Measurements from ENCODE around the gene RPUSD4. TPM values are rescaled to one million over a fixed set of nuclear protein-coding genes. Genes with fewer than 3 reads are reported as not detected.

RPUSD4 gene
- polyA plus RNA-seq, 1 donor from 2014 or later = 43.4 TPM

DNA sequence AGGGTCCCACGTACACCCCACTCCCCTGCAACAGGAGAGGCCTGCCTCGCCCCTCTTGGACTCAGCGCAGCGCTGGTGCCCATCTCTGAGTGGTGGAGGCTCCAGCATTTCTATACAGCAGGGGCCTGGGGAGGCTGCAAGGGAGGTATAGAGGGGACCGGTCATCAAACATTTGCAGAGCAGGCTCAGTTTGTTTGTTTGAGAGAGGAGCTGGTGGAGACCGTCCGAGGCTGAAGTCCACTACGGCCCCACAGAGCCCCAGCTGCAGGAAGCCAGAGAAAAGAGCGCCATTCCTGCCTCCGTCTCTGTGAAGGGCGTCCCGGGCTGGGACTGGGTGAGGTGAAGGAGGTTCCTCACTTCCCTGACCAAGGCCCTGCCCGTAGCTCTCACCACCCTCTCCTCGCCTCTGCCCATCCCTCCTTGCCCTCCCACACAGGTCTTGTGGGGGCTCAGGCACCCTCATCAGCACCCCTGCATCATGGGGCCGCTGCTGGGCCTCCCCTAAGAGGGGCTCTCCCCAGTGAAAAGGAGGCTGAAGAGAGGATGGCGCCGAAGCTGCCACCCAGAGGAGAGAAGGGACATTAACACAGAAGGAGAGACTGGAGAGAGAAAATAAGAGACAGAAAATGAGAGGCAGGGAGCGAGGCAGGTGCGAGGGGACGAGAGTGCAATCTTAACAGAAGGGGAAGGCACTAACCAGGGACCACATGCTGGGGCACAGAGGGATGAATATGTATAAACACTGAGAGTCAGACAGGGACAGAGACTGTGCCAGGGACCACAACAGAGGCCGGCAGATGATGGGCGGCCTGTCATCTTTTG lies 24.5 kb downstream of the RPUSD4 start:
- Histone ChIP-seq H3K9me3 (ENCODE audit: low read length) (no peaks in the 10 kb centered on the region), H3F3A (ENCODE audit: insufficient read depth, low read length, poor library complexity, severe bottlenecking) (no peaks in the 10 kb centered on the region), H3K4me2 (ENCODE audit: low read length) (no peak overlapping the region), H3K36me3 (ENCODE audit: insufficient read depth, low read length) (no peaks in the 10 kb centered on the region), H3K9me2 (ENCODE audit: insufficient read depth, low read length) (no peaks in the 10 kb centered on the region), H3K9ac (ENCODE audit: low read length) (no peak overlapping the region), H3K79me2 (replicated peaks; ENCODE audit: insufficient read depth, low read length) (no peaks in the 10 kb centered on the region), H3K27ac (ENCODE audit: low read length) (no peak overlapping the region), H2AFZ (ENCODE audit: low read depth, low read length) (no peak overlapping the region), H4K20me1 (ENCODE audit: insufficient read depth) (no peaks in the 10 kb centered on the region), H3K27me3 (ENCODE audit: insufficient read depth, low read depth, low read length) (no peaks in the 10 kb centered on the region), H3K4me3 (ENCODE audit: low read length) (no peak overlapping the region)
- TF ChIP-seq, protein P1, sequence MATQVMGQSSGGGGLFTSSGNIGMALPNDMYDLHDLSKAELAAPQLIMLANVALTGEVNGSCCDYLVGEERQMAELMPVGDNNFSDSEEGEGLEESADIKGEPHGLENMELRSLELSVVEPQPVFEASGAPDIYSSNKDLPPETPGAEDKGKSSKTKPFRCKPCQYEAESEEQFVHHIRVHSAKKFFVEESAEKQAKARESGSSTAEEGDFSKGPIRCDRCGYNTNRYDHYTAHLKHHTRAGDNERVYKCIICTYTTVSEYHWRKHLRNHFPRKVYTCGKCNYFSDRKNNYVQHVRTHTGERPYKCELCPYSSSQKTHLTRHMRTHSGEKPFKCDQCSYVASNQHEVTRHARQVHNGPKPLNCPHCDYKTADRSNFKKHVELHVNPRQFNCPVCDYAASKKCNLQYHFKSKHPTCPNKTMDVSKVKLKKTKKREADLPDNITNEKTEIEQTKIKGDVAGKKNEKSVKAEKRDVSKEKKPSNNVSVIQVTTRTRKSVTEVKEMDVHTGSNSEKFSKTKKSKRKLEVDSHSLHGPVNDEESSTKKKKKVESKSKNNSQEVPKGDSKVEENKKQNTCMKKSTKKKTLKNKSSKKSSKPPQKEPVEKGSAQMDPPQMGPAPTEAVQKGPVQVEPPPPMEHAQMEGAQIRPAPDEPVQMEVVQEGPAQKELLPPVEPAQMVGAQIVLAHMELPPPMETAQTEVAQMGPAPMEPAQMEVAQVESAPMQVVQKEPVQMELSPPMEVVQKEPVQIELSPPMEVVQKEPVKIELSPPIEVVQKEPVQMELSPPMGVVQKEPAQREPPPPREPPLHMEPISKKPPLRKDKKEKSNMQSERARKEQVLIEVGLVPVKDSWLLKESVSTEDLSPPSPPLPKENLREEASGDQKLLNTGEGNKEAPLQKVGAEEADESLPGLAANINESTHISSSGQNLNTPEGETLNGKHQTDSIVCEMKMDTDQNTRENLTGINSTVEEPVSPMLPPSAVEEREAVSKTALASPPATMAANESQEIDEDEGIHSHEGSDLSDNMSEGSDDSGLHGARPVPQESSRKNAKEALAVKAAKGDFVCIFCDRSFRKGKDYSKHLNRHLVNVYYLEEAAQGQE (IDR thresholded peaks at IDR 0.05; ENCODE audit: borderline replicate concordance) = no peak
- TF ChIP-seq, protein P2, sequence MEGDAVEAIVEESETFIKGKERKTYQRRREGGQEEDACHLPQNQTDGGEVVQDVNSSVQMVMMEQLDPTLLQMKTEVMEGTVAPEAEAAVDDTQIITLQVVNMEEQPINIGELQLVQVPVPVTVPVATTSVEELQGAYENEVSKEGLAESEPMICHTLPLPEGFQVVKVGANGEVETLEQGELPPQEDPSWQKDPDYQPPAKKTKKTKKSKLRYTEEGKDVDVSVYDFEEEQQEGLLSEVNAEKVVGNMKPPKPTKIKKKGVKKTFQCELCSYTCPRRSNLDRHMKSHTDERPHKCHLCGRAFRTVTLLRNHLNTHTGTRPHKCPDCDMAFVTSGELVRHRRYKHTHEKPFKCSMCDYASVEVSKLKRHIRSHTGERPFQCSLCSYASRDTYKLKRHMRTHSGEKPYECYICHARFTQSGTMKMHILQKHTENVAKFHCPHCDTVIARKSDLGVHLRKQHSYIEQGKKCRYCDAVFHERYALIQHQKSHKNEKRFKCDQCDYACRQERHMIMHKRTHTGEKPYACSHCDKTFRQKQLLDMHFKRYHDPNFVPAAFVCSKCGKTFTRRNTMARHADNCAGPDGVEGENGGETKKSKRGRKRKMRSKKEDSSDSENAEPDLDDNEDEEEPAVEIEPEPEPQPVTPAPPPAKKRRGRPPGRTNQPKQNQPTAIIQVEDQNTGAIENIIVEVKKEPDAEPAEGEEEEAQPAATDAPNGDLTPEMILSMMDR (IDR thresholded peaks at IDR 0.05; ENCODE audit: poor library complexity, severe bottlenecking) = peak; percentile 49
- TF ChIP-seq TAF1 (IDR thresholded peaks at IDR 0.05; ENCODE audit: low read depth) (no peak), EZH2 (IDR thresholded peaks at IDR 0.05; ENCODE audit: borderline replicate concordance, insufficient read depth, low read length, poor library complexity, severe bottlenecking) (no peak), POLR2AphosphoS5 (IDR thresholded peaks at IDR 0.05) (no peak), SMC3 (conservative IDR thresholded peaks at IDR 0.05; ENCODE audit: poor library complexity) (peak; percentile 60), EP300 (conservative IDR thresholded peaks at IDR 0.05; ENCODE audit: poor library complexity, severe bottlenecking) (no peak), MXI1 (conservative IDR thresholded peaks at IDR 0.05; ENCODE audit: poor library complexity, severe bottlenecking) (no peak), RAD21 (conservative IDR thresholded peaks at IDR 0.05) (peak; percentile 54)

DNA sequence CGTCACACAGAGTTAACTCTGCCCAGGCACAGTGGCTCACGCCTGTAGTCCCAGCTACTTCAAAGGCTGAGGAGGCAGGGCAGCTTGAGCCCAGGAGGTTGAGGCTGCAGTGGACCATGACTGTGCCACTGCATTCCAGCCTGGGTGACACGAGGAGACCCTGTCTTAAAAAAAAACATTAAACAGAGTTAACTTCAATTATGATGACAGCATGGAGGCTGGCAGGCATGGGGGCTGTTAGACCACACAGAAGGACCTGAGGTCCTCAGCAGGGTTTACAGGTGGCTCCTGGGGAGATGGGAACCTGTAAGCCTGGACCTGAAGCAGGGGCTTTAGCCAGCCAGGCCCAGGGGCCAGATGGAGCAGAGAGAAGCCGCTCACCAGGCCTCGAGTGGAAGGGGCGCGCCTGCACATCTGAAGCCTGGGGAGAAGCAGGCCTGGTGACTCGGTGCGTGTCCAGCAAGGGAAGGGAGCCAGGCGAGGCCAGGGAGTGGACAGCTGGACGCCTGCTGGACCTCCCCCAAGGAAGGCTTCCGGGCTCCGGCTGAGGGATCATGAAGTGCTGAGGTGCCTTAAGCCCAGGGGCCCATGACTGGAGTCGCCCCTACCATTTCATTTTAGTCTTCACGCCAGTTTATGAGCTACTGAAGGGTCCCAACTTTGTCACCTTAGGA lies 25.3 kb downstream of the RPUSD4 start:
- no peaks in the 10 kb centered on the region for H3F3A ChIP-seq (ENCODE audit: insufficient read depth, low read length, poor library complexity, severe bottlenecking)
- TF ChIP-seq SMC3 (conservative IDR thresholded peaks at IDR 0.05; ENCODE audit: poor library complexity) (no peak), MXI1 (conservative IDR thresholded peaks at IDR 0.05; ENCODE audit: poor library complexity, severe bottlenecking) (no peak), TAF1 (IDR thresholded peaks at IDR 0.05; ENCODE audit: low read depth) (no peak), EZH2 (IDR thresholded peaks at IDR 0.05; ENCODE audit: borderline replicate concordance, insufficient read depth, low read length, poor library complexity, severe bottlenecking) (no peak), EP300 (conservative IDR thresholded peaks at IDR 0.05; ENCODE audit: poor library complexity, severe bottlenecking) (no peak), POLR2AphosphoS5 (IDR thresholded peaks at IDR 0.05) (no peak), RAD21 (conservative IDR thresholded peaks at IDR 0.05) (no peak)
- TF ChIP-seq, protein P2 (IDR thresholded peaks at IDR 0.05; ENCODE audit: poor library complexity, severe bottlenecking) = no peak
- TF ChIP-seq, protein P1 (IDR thresholded peaks at IDR 0.05; ENCODE audit: borderline replicate concordance) = no peak
- no peaks in the 10 kb centered on the region for H3K36me3 ChIP-seq (ENCODE audit: insufficient read depth, low read length)
- no peaks in the 10 kb centered on the region for H3K79me2 ChIP-seq (replicated peaks; ENCODE audit: insufficient read depth, low read length)
- no peak overlapping the region for H3K4me3 ChIP-seq (ENCODE audit: low read length)
- H4K20me1 ChIP-seq (ENCODE audit: insufficient read depth) = no peaks in the 10 kb centered on the region
- no peaks in the 10 kb centered on the region for H3K9me2 ChIP-seq (ENCODE audit: insufficient read depth, low read length)
- no peak overlapping the region for H2AFZ ChIP-seq (ENCODE audit: low read depth, low read length)
- no peak overlapping the region for H3K4me2 ChIP-seq (ENCODE audit: low read length)
- H3K9me3 ChIP-seq (ENCODE audit: low read length) = no peaks in the 10 kb centered on the region
- H3K27me3 ChIP-seq (ENCODE audit: insufficient read depth, low read depth, low read length) = no peaks in the 10 kb centered on the region
- no peak overlapping the region for H3K27ac ChIP-seq (ENCODE audit: low read length)
- no peak overlapping the region for H3K9ac ChIP-seq (ENCODE audit: low read length)
